HG02870 (cell line): Measurements from ENCODE around the gene ZNF385D.

Experiments used
- ATAC-seq: cut with Tn5 transposase; IDR thresholded peaks from one replicate; pipeline ENCODE4 v1.9.1; 2021; ENCODE audit warnings: mild to moderate bottlenecking, moderate library complexity; ENCODE audit not compliant: unreplicated experiment

ZNF385D gene

DNA sequence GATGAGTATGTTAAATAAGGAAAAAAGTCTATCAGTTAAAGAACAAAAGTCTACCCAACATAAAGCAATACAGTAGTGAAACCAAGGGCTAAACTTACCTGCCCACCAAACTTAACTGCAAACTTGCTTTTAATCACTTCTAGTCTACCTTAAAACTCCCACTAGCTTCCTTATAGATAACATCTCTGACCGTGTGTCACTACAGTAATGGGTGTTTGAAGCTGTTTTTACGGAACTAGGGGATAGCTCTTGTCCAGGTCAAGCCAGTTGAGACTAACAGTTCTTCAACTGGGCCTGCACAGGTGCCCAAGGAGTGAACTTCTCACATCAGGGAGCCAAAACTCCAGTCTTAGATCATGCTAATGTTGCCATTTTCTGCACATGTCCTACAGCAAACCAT is 132.3 kb downstream of the ZNF385D start:
- no peak for ATAC-seq

- ATAC-seq: no peak
Observed at GRCh38 chr3:21613372-21614070, 137.5 kb downstream of the ZNF385D start.

DNA sequence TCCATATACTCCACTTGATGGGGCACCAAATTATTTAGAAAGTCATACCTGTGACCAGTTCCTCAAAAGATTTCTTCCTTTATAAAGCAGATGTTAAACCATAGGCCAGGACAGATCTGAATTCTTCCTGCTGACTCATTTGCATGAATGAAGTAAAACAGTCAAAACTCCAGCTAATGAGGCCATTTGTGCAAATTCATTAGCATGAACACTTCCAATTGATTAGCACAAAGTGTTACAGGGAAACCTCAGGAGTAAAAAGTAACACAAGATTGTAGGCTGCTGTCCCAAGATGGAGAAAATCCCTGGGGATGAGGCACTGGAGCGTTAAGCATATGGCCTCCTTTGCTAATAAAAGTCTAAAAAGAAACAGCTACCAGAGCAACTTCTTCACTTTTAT is 149.8 kb downstream of the ZNF385D start:
- no peak for ATAC-seq

- no peak for ATAC-seq
Observed at GRCh38 chr3:21599890-21600289, 151.1 kb downstream of the ZNF385D start.

DNA sequence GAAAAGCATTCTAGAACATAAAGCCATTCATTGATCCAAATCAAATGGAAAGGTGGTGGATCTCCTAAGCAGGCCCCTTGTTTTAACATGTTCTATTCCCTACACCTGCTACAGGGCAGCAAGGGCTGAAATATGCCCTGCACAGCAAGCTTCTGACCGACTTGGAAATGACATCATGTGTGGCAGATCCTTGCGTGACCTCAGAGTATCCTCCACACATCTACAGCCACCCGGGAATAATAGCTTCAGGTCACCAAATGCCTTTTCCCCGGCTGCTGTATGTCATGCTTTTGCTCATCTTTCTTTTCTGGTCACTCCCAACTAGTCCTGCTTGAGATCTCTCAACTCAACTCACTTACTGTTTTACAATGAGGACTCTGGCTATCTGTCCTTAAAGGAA is 158.2 kb downstream of the ZNF385D start:
- ATAC-seq: no peak

DNA sequence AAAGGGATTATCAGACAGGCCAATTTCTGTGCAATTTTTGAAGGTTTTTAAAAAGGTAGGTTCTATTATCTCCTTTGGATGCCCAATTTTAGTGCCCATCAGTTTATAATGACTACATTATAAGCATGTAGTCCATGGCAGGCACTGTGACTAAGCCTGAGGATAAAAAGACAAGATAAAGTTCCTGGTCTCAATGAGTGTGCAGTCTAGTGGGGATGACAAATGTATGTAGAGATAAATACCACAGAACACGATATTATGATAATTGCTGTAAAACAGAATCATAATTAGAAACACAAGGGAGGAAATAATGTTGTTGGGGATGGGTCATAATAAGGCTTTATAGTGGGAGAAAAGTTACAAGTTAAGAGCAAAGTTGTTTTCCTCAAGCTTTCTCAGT is 163.1 kb downstream of the ZNF385D start:
- no peak for ATAC-seq

DNA sequence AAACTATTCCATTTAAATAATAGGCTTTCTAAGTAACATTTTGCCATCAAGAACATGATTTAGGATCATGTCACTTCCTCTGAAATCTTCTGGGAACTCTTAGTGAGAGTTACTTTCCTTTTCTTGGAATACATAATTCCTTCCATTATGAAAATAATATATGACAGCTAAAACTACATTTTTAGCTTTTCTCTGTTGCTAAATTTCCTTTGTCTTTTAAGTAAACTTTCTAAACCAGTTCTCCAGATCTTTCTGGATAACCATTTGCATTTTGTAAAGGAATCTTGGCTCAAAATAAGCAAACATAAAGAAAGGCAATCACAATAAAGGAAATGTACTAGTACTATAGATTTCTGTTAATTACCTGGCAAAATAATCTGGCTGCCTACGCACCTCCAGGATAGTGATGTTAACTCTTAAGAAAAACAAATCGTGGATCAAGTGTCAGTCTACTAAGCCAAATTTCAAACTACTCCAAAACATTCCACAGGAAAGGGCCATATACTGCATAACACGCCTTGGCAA is 165.7 kb downstream of the ZNF385D start:
- no peak for ATAC-seq

- ATAC-seq: no peak
Observed at GRCh38 chr3:21573291-21573690, 177.7 kb downstream of the ZNF385D start.

DNA sequence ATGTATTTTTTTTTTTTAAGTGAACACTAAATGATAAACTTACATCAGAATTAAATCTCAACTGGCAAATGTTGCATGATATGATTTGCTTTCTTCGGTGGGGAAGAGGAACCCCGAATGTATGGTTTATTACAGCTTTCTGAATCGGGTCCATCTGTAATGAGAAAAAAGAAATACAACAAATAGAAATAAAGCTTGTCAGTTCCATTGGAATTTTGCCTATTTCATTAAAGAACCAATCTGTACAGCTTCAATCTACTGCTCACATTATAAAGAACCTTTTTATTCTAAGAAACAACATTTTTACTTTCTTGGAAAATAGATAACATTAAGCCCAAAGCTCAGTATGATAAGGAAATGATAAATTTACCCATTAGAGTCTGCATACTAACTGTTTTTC is 186.5 kb downstream of the ZNF385D start:
- ATAC-seq: no peak

- no peak for ATAC-seq
Observed at GRCh38 chr3:21562243-21562642, 188.8 kb downstream of the ZNF385D start.

- no peak for ATAC-seq
Observed at GRCh38 chr3:21561472-21561871, 189.5 kb downstream of the ZNF385D start.

GRCh38 chr3:21551019-21551418 is 200.0 kb downstream of the ZNF385D start:
- no peak for ATAC-seq

DNA sequence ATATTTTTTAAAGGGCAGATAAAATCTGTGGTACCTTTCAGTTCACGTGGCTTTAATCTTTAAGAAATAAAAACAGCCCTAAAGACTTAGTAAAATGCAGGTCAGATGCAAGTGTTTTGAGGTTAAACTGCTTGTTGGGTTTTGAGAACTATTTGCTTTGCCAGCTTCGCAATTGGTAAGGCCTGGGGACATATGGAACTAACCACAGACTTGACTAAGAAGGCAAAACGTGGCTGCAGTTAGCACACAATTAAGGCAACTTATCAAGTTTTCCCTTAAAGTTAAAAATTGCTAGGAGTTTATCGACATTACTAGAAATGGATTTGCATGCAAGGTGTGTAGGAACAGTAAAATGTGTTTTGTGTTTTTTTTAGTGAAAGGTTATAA is 206.9 kb downstream of the ZNF385D start:
- no peak for ATAC-seq

DNA sequence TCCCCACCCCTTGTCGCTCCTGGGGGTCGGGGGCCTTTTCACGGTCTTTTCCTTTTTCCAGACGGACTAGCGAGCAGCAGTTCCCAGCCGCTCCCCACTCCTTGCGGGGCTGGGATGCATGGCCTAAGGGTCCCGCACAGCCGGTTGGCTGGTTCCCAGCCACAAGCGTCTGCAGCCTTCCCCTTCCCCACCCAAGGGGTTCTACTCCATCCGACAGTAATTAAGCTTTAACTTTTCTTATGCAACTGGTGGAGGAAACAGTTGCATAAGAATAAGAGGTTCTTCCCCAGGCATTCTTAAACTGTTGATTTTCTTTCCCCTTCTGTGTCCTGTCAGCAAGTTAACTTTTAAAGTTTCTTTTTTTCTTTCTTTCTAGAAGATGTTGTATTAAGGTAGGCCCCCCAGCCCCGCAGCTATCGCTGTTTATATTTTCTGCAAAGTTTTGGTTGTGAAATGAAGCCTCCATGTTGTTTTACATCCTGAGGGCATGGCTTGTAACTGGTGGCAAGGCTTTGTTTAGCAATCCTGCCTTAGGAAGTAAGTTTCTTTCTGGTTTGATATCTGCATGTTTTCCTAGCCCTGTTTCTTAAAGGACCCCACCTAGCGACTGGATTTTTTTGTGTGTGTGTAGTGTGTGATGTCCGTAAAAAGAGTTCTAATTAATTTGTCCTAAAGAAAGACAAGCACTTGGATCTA is 207.5 kb downstream of the ZNF385D start:
- no peak for ATAC-seq

DNA sequence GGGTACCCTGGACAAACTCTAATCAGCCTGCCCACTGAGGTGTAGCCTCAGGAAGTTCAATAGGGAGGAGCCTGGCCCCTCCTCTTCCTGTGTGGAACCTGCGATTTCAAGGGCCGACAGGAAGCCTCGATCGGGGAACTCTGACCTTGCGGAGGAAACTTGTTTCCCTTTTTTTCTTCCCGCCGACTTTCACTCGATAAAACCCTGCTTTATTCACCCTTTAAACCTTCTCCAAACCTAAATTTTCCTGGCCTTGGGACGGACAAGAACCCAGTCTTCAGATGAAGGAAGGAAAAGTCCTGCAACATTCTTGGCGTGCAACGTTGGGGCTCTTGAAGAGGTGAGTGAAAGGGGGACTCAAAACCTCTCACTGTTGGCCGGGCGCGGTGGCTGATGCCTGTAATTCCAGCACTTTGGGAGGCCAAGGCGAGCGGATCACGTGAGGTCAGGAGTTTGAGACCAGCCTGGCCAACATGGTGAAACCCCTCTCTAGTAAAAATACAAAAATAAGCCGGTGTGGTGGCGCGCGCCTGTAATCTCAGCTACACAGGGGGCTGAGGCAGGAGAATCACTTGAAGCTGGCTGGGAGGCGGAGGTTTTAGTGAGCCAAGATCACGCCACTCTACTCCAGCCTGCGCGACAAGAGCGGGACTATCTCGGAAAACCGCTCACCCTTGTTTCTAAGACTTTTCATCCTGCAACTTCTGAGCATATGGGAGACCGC is 208.2 kb downstream of the ZNF385D start:
- ATAC-seq: no peak

DNA sequence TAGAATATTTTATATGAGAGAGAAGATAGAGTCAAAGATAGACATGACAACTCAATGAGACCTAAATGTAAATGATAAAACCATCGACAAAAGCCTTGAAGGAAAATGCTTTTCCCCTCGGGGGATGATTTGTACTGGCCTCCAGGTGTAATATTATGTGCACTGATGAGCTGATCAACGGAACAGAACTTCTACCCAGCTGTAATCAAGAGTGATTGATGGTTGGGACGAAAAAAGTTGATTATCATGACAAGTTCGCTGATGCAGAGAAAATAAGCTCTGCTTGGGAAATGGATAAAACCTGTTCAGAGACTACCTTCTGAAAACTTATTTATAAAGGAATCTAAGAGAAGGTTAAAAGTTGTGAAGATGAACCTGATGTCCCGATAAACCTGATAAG is 210.7 kb downstream of the ZNF385D start:
- ATAC-seq: no peak

DNA sequence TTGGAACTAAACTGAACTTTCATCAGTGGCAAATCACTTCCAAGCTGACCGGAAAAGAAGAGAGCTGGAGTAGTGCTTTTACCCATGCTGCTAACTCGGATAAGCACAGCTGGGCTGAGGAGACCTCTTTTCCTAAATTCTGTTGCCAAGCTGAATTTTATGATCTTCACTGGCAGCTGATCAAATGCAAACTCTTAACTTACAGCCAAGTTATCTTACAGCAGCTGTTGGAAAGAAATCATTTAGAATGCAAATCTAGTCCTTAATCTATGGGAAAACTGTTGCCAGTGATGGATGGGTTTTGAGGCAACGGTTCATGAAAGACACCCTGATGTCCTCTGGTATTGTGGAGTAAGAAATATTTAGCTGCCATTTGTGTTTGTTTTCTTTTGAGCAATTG is 216.5 kb downstream of the ZNF385D start:
- no peak for ATAC-seq

GRCh38 chr3:21533002-21533401 is 218.0 kb downstream of the ZNF385D start:
- no peak for ATAC-seq

GRCh38 chr3:21531909-21532308 is 219.1 kb downstream of the ZNF385D start:
- no peak for ATAC-seq

DNA sequence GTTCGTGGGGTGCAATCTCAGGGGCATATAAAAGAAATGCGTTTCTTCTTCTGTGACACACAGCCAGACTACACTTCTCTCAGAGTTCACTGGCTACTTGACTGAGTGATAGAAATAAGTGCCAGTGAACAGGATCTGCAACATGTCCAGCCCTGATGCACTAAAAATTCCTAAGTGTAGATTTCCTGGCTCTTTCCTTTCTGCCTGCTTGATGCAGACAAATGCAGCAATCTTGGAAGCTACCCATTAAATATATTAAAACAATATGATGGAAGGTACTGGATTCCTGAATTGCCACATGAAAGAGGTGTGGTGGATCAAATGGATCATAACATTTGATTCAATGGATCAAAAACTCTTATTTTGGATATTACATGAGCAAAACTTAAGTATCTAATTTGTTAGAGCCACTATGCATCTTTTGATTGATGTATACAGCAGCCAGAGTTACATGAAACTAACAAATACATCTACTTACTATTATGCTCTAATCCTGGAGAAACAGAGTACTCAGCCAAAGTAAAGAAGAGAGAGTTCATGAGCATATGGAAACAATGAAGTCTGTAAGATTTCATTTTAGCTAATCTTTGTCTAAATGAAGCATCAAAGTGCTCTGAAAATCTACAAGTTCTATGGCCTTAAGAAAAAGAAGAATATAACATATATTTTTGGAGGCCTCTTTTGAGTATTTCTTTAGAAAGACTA is 222.6 kb downstream of the ZNF385D start:
- ATAC-seq: no peak

DNA sequence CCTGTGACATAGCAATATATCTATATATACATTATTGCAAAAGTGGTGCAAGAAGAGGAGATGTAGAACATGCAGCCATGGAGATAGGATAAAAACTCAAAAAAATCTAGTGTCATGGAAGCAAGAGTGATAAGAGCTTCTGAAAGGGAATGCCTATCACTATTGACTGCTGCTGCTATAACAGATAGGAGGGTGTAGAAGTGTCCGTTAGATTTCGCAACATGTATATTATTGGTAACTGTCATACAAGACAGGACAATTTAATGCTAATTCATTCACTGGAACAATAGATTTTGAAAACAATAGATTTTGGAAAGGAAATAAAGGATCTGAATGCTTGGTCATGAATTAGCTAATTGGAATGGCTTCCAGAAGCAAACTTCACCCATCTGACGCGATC is 224.5 kb downstream of the ZNF385D start:
- ATAC-seq: no peak
